ENCODE measurements around the gene RHCE.
"Not testable (repeated sequence)": the region's sequence is repeated elsewhere in the genome, so short reads cannot be mapped to it uniquely, and the experiment has no call there.

- not testable (repeated sequence) for TF ChIP-seq POLR2A (IDR thresholded peaks at IDR 0.05; ENCODE audit: low read depth, low read length); POLR2AphosphoS5 (IDR thresholded peaks at IDR 0.05; ENCODE audit: low read depth, low read length); TAF1 (IDR thresholded peaks at IDR 0.05; ENCODE audit: borderline replicate concordance, low read depth, low read length)
These were observed at the start of gene RHCE for GRCh38 chr1:25420715-25421114.

Measured in GM12892 (cell line).